LNCaP clone FGC (cell line): ENCODE measurements around the gene CD163L1.

Experiments
- DNase-seq: peaks from one replicate; pipeline ENCODE4 v3.0.0-alpha.2; 2011; ENCODE audit warnings: low read depth
- H3K4me3 ChIP-seq: 2 replicates; pipeline ENCODE4 v1.5.1; 2011; ENCODE audit warnings: mild to moderate bottlenecking, low read depth, low read length, control low read depth
- TF ChIP-seq, protein P1 (sequence below): IDR thresholded peaks from 2 replicates; pipeline ENCODE4 v1.5.1; 2012; ENCODE audit warnings: mild to moderate bottlenecking; ENCODE audit not compliant: control insufficient read depth, insufficient read depth; ENCODE audit errors: extremely low read depth

CD163L1 gene

DNA sequence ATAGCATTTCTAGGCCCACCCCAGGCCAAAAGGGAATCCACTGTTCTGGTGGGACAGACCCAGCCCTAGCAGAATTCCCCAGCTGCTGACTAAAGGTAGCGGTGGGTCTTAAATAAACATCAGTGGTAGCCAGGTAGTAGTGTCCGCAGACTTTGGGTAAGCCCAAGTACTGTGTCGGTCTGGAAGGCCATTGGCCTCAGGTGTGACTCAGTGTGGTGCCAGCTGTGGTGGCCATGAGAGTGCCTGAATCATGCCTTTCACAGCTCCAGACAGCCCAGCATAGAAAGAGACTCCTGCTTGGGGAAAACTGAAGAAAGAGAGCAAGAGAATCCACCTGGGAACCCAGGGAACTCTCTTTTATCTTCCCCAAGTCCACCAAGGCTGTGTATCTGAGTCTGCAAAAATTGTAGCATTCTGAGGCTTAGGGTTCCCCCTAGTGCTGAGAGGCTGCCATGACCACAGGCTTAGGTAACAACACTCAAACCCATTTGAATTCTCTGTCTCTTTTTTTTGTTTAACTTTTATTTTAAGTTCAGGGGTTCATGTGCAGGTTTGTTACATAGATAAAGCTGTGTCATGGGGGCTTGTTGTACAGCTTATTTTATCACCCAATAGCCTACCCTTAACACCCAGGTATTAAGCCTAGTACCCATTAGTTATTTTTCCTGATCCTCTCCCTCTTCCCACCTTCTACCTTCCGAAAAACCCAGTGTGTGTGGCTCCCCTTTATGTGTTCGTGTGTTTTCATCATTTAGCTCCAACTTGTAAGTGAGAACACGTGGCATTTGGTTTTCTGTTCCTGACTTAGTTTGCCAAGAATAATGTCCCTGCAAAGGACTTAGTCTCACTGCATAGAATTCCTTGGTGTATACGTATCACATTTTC, 16.7 kb upstream of the CD163L1 start:
- DNase-seq, result peak; percentile 36
- TF ChIP-seq, protein P1, sequence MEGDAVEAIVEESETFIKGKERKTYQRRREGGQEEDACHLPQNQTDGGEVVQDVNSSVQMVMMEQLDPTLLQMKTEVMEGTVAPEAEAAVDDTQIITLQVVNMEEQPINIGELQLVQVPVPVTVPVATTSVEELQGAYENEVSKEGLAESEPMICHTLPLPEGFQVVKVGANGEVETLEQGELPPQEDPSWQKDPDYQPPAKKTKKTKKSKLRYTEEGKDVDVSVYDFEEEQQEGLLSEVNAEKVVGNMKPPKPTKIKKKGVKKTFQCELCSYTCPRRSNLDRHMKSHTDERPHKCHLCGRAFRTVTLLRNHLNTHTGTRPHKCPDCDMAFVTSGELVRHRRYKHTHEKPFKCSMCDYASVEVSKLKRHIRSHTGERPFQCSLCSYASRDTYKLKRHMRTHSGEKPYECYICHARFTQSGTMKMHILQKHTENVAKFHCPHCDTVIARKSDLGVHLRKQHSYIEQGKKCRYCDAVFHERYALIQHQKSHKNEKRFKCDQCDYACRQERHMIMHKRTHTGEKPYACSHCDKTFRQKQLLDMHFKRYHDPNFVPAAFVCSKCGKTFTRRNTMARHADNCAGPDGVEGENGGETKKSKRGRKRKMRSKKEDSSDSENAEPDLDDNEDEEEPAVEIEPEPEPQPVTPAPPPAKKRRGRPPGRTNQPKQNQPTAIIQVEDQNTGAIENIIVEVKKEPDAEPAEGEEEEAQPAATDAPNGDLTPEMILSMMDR, result peak; percentile 87

DNA sequence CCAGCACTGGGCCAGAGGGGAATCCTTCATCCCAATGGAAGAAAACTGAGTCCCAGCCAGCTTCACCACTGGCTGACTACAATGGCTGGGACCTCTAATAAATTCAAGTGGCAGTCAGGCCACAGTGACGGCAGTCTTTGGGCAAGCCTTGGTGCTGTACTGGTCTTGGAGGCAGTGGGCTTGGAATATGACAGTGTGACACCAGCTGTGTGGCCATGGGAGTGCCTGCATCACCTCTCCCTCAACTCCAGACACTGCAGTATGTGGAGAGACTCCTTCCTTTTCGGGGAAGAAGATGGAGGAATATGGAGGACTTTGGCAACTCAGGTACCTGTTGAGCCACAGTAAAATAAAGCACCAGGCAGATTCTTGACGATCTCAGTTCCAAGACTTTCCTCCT, 16.0 kb upstream of the CD163L1 start:
- no peak for DNase-seq
- no peak overlapping the region for H3K4me3 ChIP-seq
- TF ChIP-seq, protein P1, result no peak

More for the DNA sequence above, 16.7 kb upstream of the CD163L1 start:
- H3K4me3 ChIP-seq, result no peak overlapping the region

- TF ChIP-seq, protein P1, result no peak
- H3K4me3 ChIP-seq, result no peak overlapping the region
- DNase-seq, result no peak
Measured at GRCh38 chr12:7451756-7452155, 7.8 kb upstream of the CD163L1 start.

- H3K4me3 ChIP-seq, result no peak overlapping the region
- peak; percentile 42 for DNase-seq
- TF ChIP-seq, protein P1, result no peak
Measured at GRCh38 chr12:7450667-7451066, 6.7 kb upstream of the CD163L1 start.

- TF ChIP-seq, protein P1, result no peak
- no peak for DNase-seq
- H3K4me3 ChIP-seq, result no peak overlapping the region
Measured at GRCh38 chr12:7448099-7448498, 4.1 kb upstream of the CD163L1 start.

- H3K4me3 ChIP-seq, result no peak overlapping the region
- no peak for DNase-seq
- TF ChIP-seq, protein P1, result no peak
Measured at GRCh38 chr12:7444537-7444936, 584 bp upstream of the CD163L1 start.
